Spleen (tissue), 7 donors: ENCODE measurements around the gene ITPK1.

Experiments used
- CTCF ChIP-seq, 11 experiments: fragments of 200-600 bp in 7 of 11; fragments of 450-650 bp in 4 of 11; sonication (generic) in 4 of 11; IDR thresholded peaks in 8 of 11; conservative IDR thresholded peaks in 3 of 11; 1 replicate in 7 of 11; 2 replicates in 4 of 11; pipeline versions ENCODE4 v1.4.0 to v1.8.0; 2016 to 2021; ENCODE audit warnings: antibody characterized with exemption in 11 of 11, inconsistent platforms in 4 of 11, mild to moderate bottlenecking in 1 of 11
- POLR2A ChIP-seq, 3 donors: fragments of 450-650 bp; IDR thresholded peaks; one replicate each; pipeline ENCODE4 v1.5.1; 2017; ENCODE audit warnings: antibody characterized with exemption in 3 of 3, mild to moderate bottlenecking in 1 of 3
- POLR2AphosphoS5 ChIP-seq, 3 donors: sonication (generic); formaldehyde crosslinking; IDR thresholded peaks; one replicate each; pipeline ENCODE4 v1.5.1; 2017; ENCODE audit warnings: antibody characterized with exemption in 3 of 3
- donor health status: DM: no; HTN: no; CAD: no; lungs with moderate emphysema.
- donor health status: DM: no; HTN: no; CAD: no.
- donor health status: DM: no; HTN: no; CAD: no.

DNA sequence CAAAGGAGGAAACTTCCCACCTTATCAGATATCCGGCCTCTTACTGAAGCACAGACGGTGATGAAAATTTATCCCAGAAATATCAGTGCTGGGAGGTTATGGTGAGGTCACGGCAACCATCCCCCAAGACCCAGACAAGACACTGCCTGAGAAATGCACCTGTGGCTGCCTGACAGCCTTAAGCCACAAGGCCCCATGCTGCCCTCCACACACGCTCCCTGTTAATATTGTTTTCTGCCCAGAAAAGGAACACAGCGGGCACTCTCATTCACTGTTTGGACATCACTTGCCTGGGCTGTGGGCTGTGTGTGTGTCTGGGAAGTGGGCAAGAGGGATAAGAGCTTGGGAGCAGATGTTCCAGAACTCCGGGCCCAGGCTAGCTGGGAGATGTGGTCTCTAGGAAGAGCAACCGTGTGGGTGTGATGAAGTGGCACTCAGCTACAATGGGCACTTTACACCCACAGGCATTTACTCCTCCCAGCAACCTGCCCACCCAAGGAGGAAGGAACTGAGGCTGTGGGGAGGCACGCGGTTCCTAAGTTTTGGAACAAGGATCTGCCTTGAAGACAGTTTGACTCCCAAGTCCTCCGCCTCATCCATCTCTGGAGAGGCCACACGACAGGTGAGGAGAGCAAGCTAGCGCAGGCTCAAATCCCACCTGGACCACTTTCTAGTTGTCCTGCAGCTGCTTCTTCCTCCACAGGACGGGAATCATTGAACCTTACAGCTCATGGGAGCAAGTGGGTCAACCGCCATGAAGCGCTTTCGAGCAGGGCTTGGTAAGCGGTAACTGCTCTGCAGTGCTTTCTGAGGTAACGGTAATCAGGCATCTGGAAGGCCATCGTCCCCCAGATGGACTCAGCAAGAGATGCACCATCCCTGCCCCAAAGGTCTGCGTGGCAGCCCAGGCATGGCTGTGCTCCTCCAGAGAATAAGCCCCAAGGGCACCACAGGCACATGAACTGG is 101.4 kb downstream of the ITPK1 start:
- TF ChIP-seq CTCF (IDR thresholded peaks at IDR 0.05 in 8 of 11, conservative IDR thresholded peaks at IDR 0.05 in 3 of 11) (no peak), POLR2A (IDR thresholded peaks at IDR 0.05) (no peak), POLR2AphosphoS5 (IDR thresholded peaks at IDR 0.05) (no peak)
